SH-SY5Y (cell line): ENCODE results near the gene DNAI2.

Experiments
- GATA2 ChIP-seq: IDR thresholded peaks from 2 replicates; pipeline ENCODE4 v1.6.1; 2011; ENCODE audit warnings: mild to moderate bottlenecking, low read depth, low read length
- GATA3 ChIP-seq: IDR thresholded peaks from 2 replicates; pipeline ENCODE4 v1.6.1; 2011; ENCODE audit warnings: low read depth, mild to moderate bottlenecking, low read length, moderate library complexity

Gene DNAI2

GRCh38 chr17:74360899-74361229 is 86.8 kb downstream of the DNAI2 start:
- TF ChIP-seq GATA3 (no peak), GATA2 (no peak)

- TF ChIP-seq GATA3 (no peak), GATA2 (no peak)
Observed at GRCh38 chr17:74361230-74362068, 87.4 kb downstream of the DNAI2 start, which contains the start of gene BTBD17. Gene BTBD17, minus strand, starts transcription at chr17:74361868. Its CDS starts 49 bp downstream, at chr17:74361819.

- TF ChIP-seq GATA2 (no peak), GATA3 (no peak)
Observed at GRCh38 chr17:74362069-74362405, 88.0 kb downstream of the DNAI2 start.

GRCh38 chr17:74362810-74363498 is 88.9 kb downstream of the DNAI2 start:
- no peak for TF ChIP-seq GATA3
